CD4-positive, alpha-beta T cell treated with Interleukin-4 for 1 hour (primary cell): Measurements from ENCODE around the gene MAST1.
"Not testable (repeated sequence)": the region's sequence is repeated elsewhere in the genome, so short reads cannot be mapped to it uniquely, and the experiment has no call there.

Source experiments
- DNase-seq, 2 donors: peaks; one replicate each; pipeline ENCODE4 v3.0.0-alpha.2; 2020 to 2022

The MAST1 gene

GRCh38 chr19:12801466-12802266, 36.6 kb upstream of the MAST1 start, which contains the start of the genes PRDX2 and THSD8:
Gene PRDX2, minus strand, starts transcription at chr19:12801800. Its CDS starts 539 bp downstream, at chr19:12801261.
Gene THSD8, plus strand, starts transcription at chr19:12802069. Its CDS starts 3 bp downstream, at chr19:12802072.
- peak; percentile 73 to 79 for DNase-seq

GRCh38 chr19:12802267-12803106, 35.8 kb upstream of the MAST1 start:
- DNase-seq: no peak

- DNase-seq: no peak
These were observed 34.3 kb upstream of the MAST1 start for GRCh38 chr19:12804051-12804450.

- DNase-seq: peak; percentile 87
These were observed 31.9 kb upstream of the MAST1 start, which contains the start of gene RNASEH2A for GRCh38 chr19:12806242-12807081. Gene RNASEH2A, plus strand, starts transcription at chr19:12806584. Its CDS starts 90 bp downstream, at chr19:12806674.

GRCh38 chr19:12815088-12815487, 23.2 kb upstream of the MAST1 start:
- no peak for DNase-seq

- DNase-seq: not testable (repeated sequence)
These were observed 21.1 kb upstream of the MAST1 start for GRCh38 chr19:12817188-12817587.

- DNase-seq: not testable (repeated sequence)
These were observed 20.5 kb upstream of the MAST1 start for GRCh38 chr19:12817810-12818209.

GRCh38 chr19:12821761-12822160, 16.6 kb upstream of the MAST1 start:
- DNase-seq: no peak

GRCh38 chr19:12825254-12826131, 12.8 kb upstream of the MAST1 start:
- no peak for DNase-seq

- DNase-seq: peak in 1 of 2 donors; percentile 25
These were observed 9.8 kb upstream of the MAST1 start for GRCh38 chr19:12828494-12828893.

- DNase-seq: no peak
These were observed 4.9 kb upstream of the MAST1 start for GRCh38 chr19:12833418-12833737.

GRCh38 chr19:12833738-12834565, 4.4 kb upstream of the MAST1 start:
- DNase-seq: peak; percentile 51 to 62

- DNase-seq: no peak
These were observed 3.8 kb upstream of the MAST1 start, which contains the start of gene RTBDN for GRCh38 chr19:12834566-12834943. Gene RTBDN, minus strand, starts transcription at chr19:12834579. Its CDS starts 4,600 bp downstream, at chr19:12829979.

GRCh38 chr19:12834976-12835757, 3.1 kb upstream of the MAST1 start:
- peak; percentile 35 to 36 for DNase-seq

- DNase-seq: no peak
These were observed 1.8 kb upstream of the MAST1 start for GRCh38 chr19:12836529-12836863.

GRCh38 chr19:12837225-12837624, 1.1 kb upstream of the MAST1 start:
- DNase-seq: no peak

GRCh38 chr19:12838886-12839756, 806 bp downstream of the MAST1 start:
- peak in 1 of 2 donors; percentile 18 for DNase-seq

GRCh38 chr19:12840091-12841079, 2.1 kb downstream of the MAST1 start:
- peak; percentile 35 to 40 for DNase-seq
